Keratinocyte (primary cell): ENCODE data around the gene CPEB2. TPM values are rescaled to one million over a fixed set of nuclear protein-coding genes. Genes with fewer than 3 reads are reported as not detected.

ENCODE experiments used
- DNase-seq: peaks from one replicate; pipeline ENCODE4 v3.0.0-alpha.2; 2011; ENCODE audit warnings: low read depth, missing footprints, low spot score
- FAIRE-seq: peaks from 2 replicates; lab custom pipeline; 2011; peaks lifted over from hg19 to GRCh38; lab: Jason Lieb, UNC
- H2AFZ ChIP-seq: 2 replicates; pipeline ENCODE4 v1.6.0; 2012; ENCODE audit warnings: low read length, control low read depth, inconsistent platforms; ENCODE audit not compliant: control insufficient read depth
- H3K27ac ChIP-seq: 2 replicates; pipeline ENCODE4 v1.5.1; 2011; ENCODE audit warnings: low read length; ENCODE audit not compliant: control insufficient read depth, insufficient read depth
- H3K27me3 ChIP-seq: 3 replicates; pipeline ENCODE4 v1.6.0; 2011; ENCODE audit warnings: low read length; ENCODE audit not compliant: control insufficient read depth, insufficient read depth; ENCODE audit errors: extremely low read depth
- H3K36me3 ChIP-seq, 2 experiments: 2 replicates in 1 of 2; 3 replicates in 1 of 2; pipeline ENCODE4 v1.5.1; 2011; ENCODE audit warnings: low read length in 2 of 2, mild to moderate bottlenecking in 1 of 2; ENCODE audit not compliant: control insufficient read depth in 2 of 2, insufficient read depth in 2 of 2; ENCODE audit errors: extremely low read depth in 1 of 2
- H3K4me1 ChIP-seq: 3 replicates; pipeline ENCODE4 v1.5.1; 2011; ENCODE audit warnings: low read length; ENCODE audit not compliant: control insufficient read depth, insufficient read depth; ENCODE audit errors: extremely low read depth
- H3K4me2 ChIP-seq: 3 replicates; pipeline ENCODE4 v1.6.0; 2011; ENCODE audit warnings: low read depth, low read length; ENCODE audit not compliant: control insufficient read depth, insufficient read depth; ENCODE audit errors: extremely low read depth
- H3K4me3 ChIP-seq, 3 experiments: fragments of 200-600 bp in 1 of 3; sonication (generic) in 1 of 3; 2 replicates in 2 of 3; 3 replicates in 1 of 3; pipeline ENCODE4 v1.5.1; 2011 to 2016; ENCODE audit warnings: low read length in 3 of 3, mild to moderate bottlenecking in 3 of 3, control low read depth in 2 of 3, inconsistent platforms in 1 of 3, low read depth in 1 of 3, mixed read lengths in 1 of 3, mixed run types in 1 of 3, moderate library complexity in 1 of 3; ENCODE audit not compliant: control insufficient read depth in 2 of 3, insufficient read depth in 2 of 3; ENCODE audit errors: extremely low read depth in 1 of 3
- H3K79me2 ChIP-seq: 2 replicates; pipeline ENCODE4 v1.6.0; 2012; ENCODE audit warnings: low read length; ENCODE audit not compliant: control insufficient read depth, insufficient read depth
- H3K9ac ChIP-seq: 3 replicates; pipeline ENCODE4 v1.6.0; 2011; ENCODE audit warnings: low read length; ENCODE audit not compliant: control insufficient read depth, insufficient read depth; ENCODE audit errors: extremely low read depth
- H3K9me1 ChIP-seq: 3 replicates; pipeline ENCODE4 v1.6.0; 2011; ENCODE audit warnings: low read length; ENCODE audit not compliant: control insufficient read depth, insufficient read depth; ENCODE audit errors: extremely low read depth
- H3K9me3 ChIP-seq: 2 replicates; pipeline ENCODE4 v1.5.1; 2012; ENCODE audit warnings: low read depth, low read length; ENCODE audit not compliant: control insufficient read depth
- H4K20me1 ChIP-seq: 3 replicates; pipeline ENCODE4 v1.6.0; 2011; ENCODE audit warnings: low read length; ENCODE audit not compliant: control insufficient read depth, insufficient read depth; ENCODE audit errors: extremely low read depth
- CTCF ChIP-seq, 3 experiments: IDR thresholded peaks in 1 of 3; conservative IDR thresholded peaks in 1 of 3; optimal IDR thresholded peaks in 1 of 3; 2 replicates in 2 of 3; 3 replicates in 1 of 3; pipeline versions ENCODE3 to v1.5.1; 2011; ENCODE audit warnings: low read length in 3 of 3, mild to moderate bottlenecking in 3 of 3, moderate library complexity in 2 of 3, control low read depth in 1 of 3, inconsistent platforms in 1 of 3; ENCODE audit not compliant: insufficient read depth in 2 of 3; ENCODE audit errors: extremely low read depth in 1 of 3
- EZH2 ChIP-seq: IDR thresholded peaks from one replicate; pipeline ENCODE4 v1.6.1; 2012; ENCODE audit warnings: inconsistent platforms, mild to moderate bottlenecking, low read length, moderate library complexity
- dilution Hi-C: fragments of 300-500 bp; cut with MboI; formaldehyde crosslinking; loops from one replicate; pipeline ENCODE4 v1.7.0; 2020; ENCODE audit warnings: low sequenced_read_pairs; ENCODE audit not compliant: extremely low pct_ligation_motif_present
- polyA plus RNA-seq, 5 experiments: library from polyadenylated mRNA; depleted of rRNA in 3 of 5; stranded (reverse) in 3 of 5; stranded (forward) in 1 of 5; unstranded in 1 of 5; fragments of >200 nt; gene quantifications; 1 replicate in 1 of 5; 2 replicates in 3 of 5; 3 replicates in 1 of 5; pipeline versions ENCODE4 v1.2.1 to v1.2.3, GENCODE V29; 2011 to 2012; ENCODE audit warnings: missing spikeins in 2 of 5, low read depth in 1 of 5, low replicate concordance in 1 of 5

The CPEB2 gene
- polyA plus RNA-seq, 1 donor (not counting 4 experiments of a cell fraction or from before 2014, with no cell fraction given) = 15.1 TPM

DNA sequence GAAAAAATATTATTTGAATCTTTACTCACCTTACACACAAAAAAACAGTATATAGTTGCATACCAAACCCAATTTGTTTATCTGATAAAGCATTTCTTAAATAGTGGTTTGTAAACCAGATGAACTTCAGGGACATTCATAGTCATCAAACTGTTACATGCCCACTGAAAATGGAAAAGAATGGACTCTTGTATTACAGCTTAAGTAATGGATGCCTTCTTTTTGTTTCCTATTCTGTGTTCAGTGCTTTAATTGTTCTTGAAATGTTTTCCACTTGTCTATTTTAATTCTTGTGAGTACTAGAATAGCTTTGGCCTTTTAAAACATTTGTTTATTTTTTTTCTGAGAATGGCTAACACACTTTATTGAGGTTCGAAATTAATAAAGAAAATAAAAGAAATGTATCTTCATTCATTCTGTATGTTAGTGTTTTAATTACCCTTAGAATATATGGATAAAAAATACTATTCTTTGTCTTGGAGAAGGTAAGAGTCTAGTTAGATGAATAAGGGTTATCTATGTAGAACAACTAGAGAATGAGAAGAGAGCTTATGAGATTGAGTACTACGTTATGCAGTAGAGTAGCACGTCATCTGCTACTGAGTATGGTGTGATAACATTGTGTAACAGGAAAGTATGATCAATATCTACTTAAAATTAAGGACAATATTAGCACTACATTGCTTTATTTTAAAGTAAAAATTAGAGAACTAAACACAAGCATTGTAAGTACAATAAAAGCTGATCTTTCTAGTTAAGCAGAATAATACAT, 9.9 kb downstream of the CPEB2 start:
- no peak overlapping the region for H3K27ac ChIP-seq

GRCh38 chr4:15013585-15013984, 11.3 kb downstream of the CPEB2 start:
- TF ChIP-seq EZH2 (no peak), CTCF (optimal IDR thresholded peaks at IDR 0.05 in 1 of 3, IDR thresholded peaks at IDR 0.05 in 1 of 3, conservative IDR thresholded peaks at IDR 0.05 in 1 of 3; ENCODE audit: extremely low read depth in 1 of 3, insufficient read depth in 2 of 3, low read length in 3 of 3) (no peak)
- Histone ChIP-seq H3K4me3 (no peak overlapping the region), H3K4me2 (no peak overlapping the region), H3K27ac (no peak overlapping the region), H3K27me3 (no peaks in the 10 kb centered on the region), H4K20me1 (no peaks in the 10 kb centered on the region), H3K9ac (no peak overlapping the region), H3K4me1 (peaks cover 8% of the 10 kb centered on the region), H2AFZ (no peak overlapping the region), H3K79me2 (peaks cover 34% of the 10 kb centered on the region), H3K9me3 (no peaks in the 10 kb centered on the region), H3K9me1 (no peaks in the 10 kb centered on the region), H3K36me3 (peaks cover 4 to 5% of the 10 kb centered on the region in 2 experiments)
- DNase-seq (no peak), FAIRE-seq (no peak)
- dilution Hi-C loops = no loop called here

More for the DNA sequence above, 9.9 kb downstream of the CPEB2 start:
- Histone ChIP-seq H3K4me3 (no peak overlapping the region), H3K9me1 (no peaks in the 10 kb centered on the region), H2AFZ (no peak overlapping the region), H4K20me1 (no peaks in the 10 kb centered on the region), H3K9me3 (no peaks in the 10 kb centered on the region), H3K36me3 (peaks cover 4 to 6% of the 10 kb centered on the region in 2 experiments), H3K9ac (no peak overlapping the region), H3K4me2 (no peak overlapping the region), H3K4me1 (peaks cover 8% of the 10 kb centered on the region), H3K79me2 (peaks cover 41% of the 10 kb centered on the region), H3K27me3 (no peaks in the 10 kb centered on the region)
- FAIRE-seq (no peak), DNase-seq (no peak)
- dilution Hi-C loops = no loop called here
- TF ChIP-seq EZH2 (no peak), CTCF (optimal IDR thresholded peaks at IDR 0.05 in 1 of 3, IDR thresholded peaks at IDR 0.05 in 1 of 3, conservative IDR thresholded peaks at IDR 0.05 in 1 of 3; ENCODE audit: extremely low read depth in 1 of 3, insufficient read depth in 2 of 3, low read length in 3 of 3) (no peak)
